ENCODE measurements around the gene ZNF341.

DNA sequence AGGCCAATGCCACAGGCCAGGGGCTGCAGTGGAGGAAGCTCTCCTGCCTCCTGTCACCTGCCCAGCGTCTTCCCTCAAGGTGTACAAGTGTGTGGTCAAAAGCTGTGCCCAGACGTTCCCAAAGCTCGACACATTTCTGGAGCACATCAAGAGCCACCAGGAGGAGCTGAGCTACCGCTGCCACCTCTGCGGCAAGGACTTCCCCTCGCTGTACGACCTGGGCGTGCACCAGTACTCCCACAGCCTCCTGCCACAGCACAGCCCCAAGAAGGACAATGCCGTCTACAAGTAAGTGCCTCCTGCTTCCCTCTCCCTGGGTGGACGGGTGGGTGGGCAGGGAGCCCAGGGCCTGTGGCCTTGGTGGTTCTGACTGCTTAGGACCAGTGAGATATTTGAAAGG is 38.2 kb downstream of the ZNF341 start:
- TF ChIP-seq, protein P1, sequence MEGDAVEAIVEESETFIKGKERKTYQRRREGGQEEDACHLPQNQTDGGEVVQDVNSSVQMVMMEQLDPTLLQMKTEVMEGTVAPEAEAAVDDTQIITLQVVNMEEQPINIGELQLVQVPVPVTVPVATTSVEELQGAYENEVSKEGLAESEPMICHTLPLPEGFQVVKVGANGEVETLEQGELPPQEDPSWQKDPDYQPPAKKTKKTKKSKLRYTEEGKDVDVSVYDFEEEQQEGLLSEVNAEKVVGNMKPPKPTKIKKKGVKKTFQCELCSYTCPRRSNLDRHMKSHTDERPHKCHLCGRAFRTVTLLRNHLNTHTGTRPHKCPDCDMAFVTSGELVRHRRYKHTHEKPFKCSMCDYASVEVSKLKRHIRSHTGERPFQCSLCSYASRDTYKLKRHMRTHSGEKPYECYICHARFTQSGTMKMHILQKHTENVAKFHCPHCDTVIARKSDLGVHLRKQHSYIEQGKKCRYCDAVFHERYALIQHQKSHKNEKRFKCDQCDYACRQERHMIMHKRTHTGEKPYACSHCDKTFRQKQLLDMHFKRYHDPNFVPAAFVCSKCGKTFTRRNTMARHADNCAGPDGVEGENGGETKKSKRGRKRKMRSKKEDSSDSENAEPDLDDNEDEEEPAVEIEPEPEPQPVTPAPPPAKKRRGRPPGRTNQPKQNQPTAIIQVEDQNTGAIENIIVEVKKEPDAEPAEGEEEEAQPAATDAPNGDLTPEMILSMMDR (conservative IDR thresholded peaks at IDR 0.05; ENCODE audit: low read depth in 2 of 2), result no peak
- TF ChIP-seq EZH2phosphoT487 (IDR thresholded peaks at IDR 0.05; ENCODE audit: unreplicated experiment) (no peak), EZH2 (IDR thresholded peaks at IDR 0.05; ENCODE audit: low read depth, unreplicated experiment) (no peak)
- TF ChIP-seq, protein P2, sequence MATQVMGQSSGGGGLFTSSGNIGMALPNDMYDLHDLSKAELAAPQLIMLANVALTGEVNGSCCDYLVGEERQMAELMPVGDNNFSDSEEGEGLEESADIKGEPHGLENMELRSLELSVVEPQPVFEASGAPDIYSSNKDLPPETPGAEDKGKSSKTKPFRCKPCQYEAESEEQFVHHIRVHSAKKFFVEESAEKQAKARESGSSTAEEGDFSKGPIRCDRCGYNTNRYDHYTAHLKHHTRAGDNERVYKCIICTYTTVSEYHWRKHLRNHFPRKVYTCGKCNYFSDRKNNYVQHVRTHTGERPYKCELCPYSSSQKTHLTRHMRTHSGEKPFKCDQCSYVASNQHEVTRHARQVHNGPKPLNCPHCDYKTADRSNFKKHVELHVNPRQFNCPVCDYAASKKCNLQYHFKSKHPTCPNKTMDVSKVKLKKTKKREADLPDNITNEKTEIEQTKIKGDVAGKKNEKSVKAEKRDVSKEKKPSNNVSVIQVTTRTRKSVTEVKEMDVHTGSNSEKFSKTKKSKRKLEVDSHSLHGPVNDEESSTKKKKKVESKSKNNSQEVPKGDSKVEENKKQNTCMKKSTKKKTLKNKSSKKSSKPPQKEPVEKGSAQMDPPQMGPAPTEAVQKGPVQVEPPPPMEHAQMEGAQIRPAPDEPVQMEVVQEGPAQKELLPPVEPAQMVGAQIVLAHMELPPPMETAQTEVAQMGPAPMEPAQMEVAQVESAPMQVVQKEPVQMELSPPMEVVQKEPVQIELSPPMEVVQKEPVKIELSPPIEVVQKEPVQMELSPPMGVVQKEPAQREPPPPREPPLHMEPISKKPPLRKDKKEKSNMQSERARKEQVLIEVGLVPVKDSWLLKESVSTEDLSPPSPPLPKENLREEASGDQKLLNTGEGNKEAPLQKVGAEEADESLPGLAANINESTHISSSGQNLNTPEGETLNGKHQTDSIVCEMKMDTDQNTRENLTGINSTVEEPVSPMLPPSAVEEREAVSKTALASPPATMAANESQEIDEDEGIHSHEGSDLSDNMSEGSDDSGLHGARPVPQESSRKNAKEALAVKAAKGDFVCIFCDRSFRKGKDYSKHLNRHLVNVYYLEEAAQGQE (IDR thresholded peaks at IDR 0.05; ENCODE audit: unreplicated experiment), result no peak

Data from GM23338 (cell line).